Smooth muscle cell (in vitro differentiated cells): Measurements from ENCODE around the gene TMEM169. TPM values are rescaled to one million over a fixed set of nuclear protein-coding genes. Genes with fewer than 3 reads are reported as not detected.

Experiments used
- DNase-seq: peaks from one replicate; lab custom pipeline; 2025; ENCODE audit not compliant: unreplicated experiment; lab: John Stamatoyannopoulos, UW
- H2AFZ ChIP-seq: fragments of 200-600 bp; sonication (generic); 2 replicates; pipeline ENCODE4 v1.6.0; 2016; ENCODE audit warnings: antibody characterized with exemption, low read depth, mild to moderate bottlenecking
- H3F3A ChIP-seq: fragments of 200-600 bp; sonication (generic); 2 replicates; pipeline ENCODE4 v1.6.0; 2017; ENCODE audit warnings: antibody characterized with exemption, low read depth
- H3K27ac ChIP-seq: fragments of 200-600 bp; sonication (generic); 2 replicates; pipeline ENCODE4 v1.5.1; 2016; ENCODE audit warnings: low read depth, mild to moderate bottlenecking
- H3K27me3 ChIP-seq: fragments of 200-600 bp; sonication (generic); 2 replicates; pipeline ENCODE4 v1.6.1; 2016; ENCODE audit warnings: low read depth, mild to moderate bottlenecking
- H3K36me3 ChIP-seq: fragments of 200-600 bp; sonication (generic); 2 replicates; pipeline ENCODE4 v1.5.1; 2016; ENCODE audit warnings: low read depth
- H3K4me1 ChIP-seq: fragments of 200-600 bp; sonication (generic); 2 replicates; pipeline ENCODE4 v1.5.1; 2016; ENCODE audit warnings: low read depth
- H3K4me2 ChIP-seq: fragments of 200-600 bp; sonication (generic); 2 replicates; pipeline ENCODE4 v1.6.0; 2016; ENCODE audit warnings: mild to moderate bottlenecking
- H3K4me3 ChIP-seq: fragments of 200-600 bp; sonication (generic); 2 replicates; pipeline ENCODE4 v1.5.1; 2016; ENCODE audit warnings: mild to moderate bottlenecking
- H3K79me2 ChIP-seq: fragments of 200-600 bp; sonication (generic); 2 replicates; pipeline ENCODE4 v1.6.0; 2016; ENCODE audit warnings: low read depth, mild to moderate bottlenecking
- H3K9ac ChIP-seq: fragments of 200-600 bp; sonication (generic); 2 replicates; pipeline ENCODE4 v1.6.0; 2016; ENCODE audit warnings: low read depth
- H3K9me3 ChIP-seq: fragments of 200-600 bp; sonication (generic); replicated peaks from 2 replicates; pipeline ENCODE4 v1.5.1; 2016; ENCODE audit warnings: low read depth
- H4K20me1 ChIP-seq: fragments of 200-600 bp; sonication (generic); 2 replicates; pipeline ENCODE4 v1.6.0; 2016; ENCODE audit warnings: low read depth
- CTCF ChIP-seq: fragments of 200-600 bp; sonication (generic); IDR thresholded peaks from 2 replicates; pipeline ENCODE4 v1.5.1; 2017; ENCODE audit warnings: borderline replicate concordance, mild to moderate bottlenecking, antibody characterized with exemption; ENCODE audit not compliant: insufficient read depth, poor library complexity, severe bottlenecking
- WGBS: methylation state at CpG from one replicate; pipeline ENCODE4 v1.1.7; 2016; ENCODE audit warnings: low lambda C conversion rate; 5-methylcytosine and 5-hydroxymethylcytosine counted together
- polyA plus RNA-seq: library from polyadenylated mRNA; unstranded; fragments of >200 nt; fragmentation: Nextera tagmentation; extraction: Ambion mirVana; gene quantifications from 2 replicates; pipeline ENCODE4 v1.2.1, GENCODE V29; 2016
- total RNA-seq: library from RNA; depleted of rRNA; stranded (reverse); fragments of >200 nt; gene quantifications from 2 replicates; pipeline ENCODE4 v1.2.3, GENCODE V29; 2014

Gene TMEM169
- total and polyA plus RNA-seq, 2 experiments from 2014 or later, result 3.6 to 5.7 TPM

- H2AFZ ChIP-seq, result no peak overlapping the region
- H3K9ac ChIP-seq, result no peak overlapping the region
- no peak overlapping the region for H3K4me2 ChIP-seq
- 89% methylated on average over 3 of the region's 3 CpGs for WGBS
- H3F3A ChIP-seq, result no peaks in the 10 kb centered on the region
- no peak for DNase-seq
- no peak overlapping the region for H3K4me3 ChIP-seq
- H4K20me1 ChIP-seq, result no peaks in the 10 kb centered on the region
- no peaks in the 10 kb centered on the region for H3K36me3 ChIP-seq
- H3K9me3 ChIP-seq, result no peaks in the 10 kb centered on the region
- H3K79me2 ChIP-seq, result no peaks in the 10 kb centered on the region
- H3K4me1 ChIP-seq, result no peaks in the 10 kb centered on the region
- TF ChIP-seq CTCF, result no peak
- no peaks in the 10 kb centered on the region for H3K27me3 ChIP-seq
- no peak overlapping the region for H3K27ac ChIP-seq
These were observed 13.0 kb downstream of the TMEM169 start for GRCh38 chr2:216094701-216095100.

- Histone ChIP-seq H4K20me1 (no peaks in the 10 kb centered on the region), H3K4me2 (no peak overlapping the region), H2AFZ (no peak overlapping the region), H3K4me3 (no peak overlapping the region), H3K9me3 (no peaks in the 10 kb centered on the region), H3K36me3 (no peaks in the 10 kb centered on the region), H3K27ac (no peak overlapping the region), H3K9ac (no peak overlapping the region), H3K79me2 (no peaks in the 10 kb centered on the region), H3K4me1 (no peaks in the 10 kb centered on the region), H3F3A (no peaks in the 10 kb centered on the region), H3K27me3 (no peaks in the 10 kb centered on the region)
- no peak for DNase-seq
- TF ChIP-seq CTCF, result no peak
- 98% methylated on average over 9 of the region's 9 CpGs for WGBS
These were observed 17.0 kb downstream of the TMEM169 start for GRCh38 chr2:216098421-216099334.

- Histone ChIP-seq H3K27me3 (no peaks in the 10 kb centered on the region), H3K4me1 (no peaks in the 10 kb centered on the region), H4K20me1 (no peaks in the 10 kb centered on the region), H3K79me2 (no peaks in the 10 kb centered on the region), H3K4me2 (no peak overlapping the region), H3K27ac (no peak overlapping the region), H3K9ac (no peak overlapping the region), H2AFZ (no peak overlapping the region), H3K9me3 (no peaks in the 10 kb centered on the region), H3K36me3 (no peaks in the 10 kb centered on the region), H3K4me3 (no peak overlapping the region), H3F3A (no peaks in the 10 kb centered on the region)
- DNase-seq, result no peak
- TF ChIP-seq CTCF, result no peak
- 97% methylated on average over 4 of the region's 4 CpGs for WGBS
These were observed 19.4 kb downstream of the TMEM169 start for GRCh38 chr2:216101109-216101508.
